ENCODE measurements around the gene FAM180B.

DNA sequence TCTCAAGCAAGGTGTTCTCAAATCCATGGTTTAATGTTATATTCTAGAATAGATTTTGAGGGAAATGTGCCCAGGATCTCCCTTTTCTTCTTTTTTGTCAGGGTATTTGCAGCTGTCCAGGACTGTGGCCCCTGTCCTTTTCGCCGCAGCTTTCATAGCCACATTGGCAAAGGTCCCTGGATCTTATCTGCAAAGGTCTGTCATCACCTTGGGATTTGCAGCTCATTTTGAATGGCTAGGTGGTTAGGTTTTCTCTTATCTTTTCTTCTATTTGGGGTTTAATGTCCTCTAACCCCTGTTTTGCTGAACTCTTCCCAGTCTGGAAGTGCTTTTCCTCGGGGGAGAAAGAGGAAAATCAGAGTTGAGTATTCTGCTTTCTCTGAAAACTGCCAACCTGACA, 19.4 kb downstream of the FAM180B start:
- TF ChIP-seq, protein P1, sequence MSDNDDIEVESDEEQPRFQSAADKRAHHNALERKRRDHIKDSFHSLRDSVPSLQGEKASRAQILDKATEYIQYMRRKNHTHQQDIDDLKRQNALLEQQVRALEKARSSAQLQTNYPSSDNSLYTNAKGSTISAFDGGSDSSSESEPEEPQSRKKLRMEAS (IDR thresholded peaks at IDR 0.05; ENCODE audit: low read depth, low read length): no peak
- TF ChIP-seq, protein P2, sequence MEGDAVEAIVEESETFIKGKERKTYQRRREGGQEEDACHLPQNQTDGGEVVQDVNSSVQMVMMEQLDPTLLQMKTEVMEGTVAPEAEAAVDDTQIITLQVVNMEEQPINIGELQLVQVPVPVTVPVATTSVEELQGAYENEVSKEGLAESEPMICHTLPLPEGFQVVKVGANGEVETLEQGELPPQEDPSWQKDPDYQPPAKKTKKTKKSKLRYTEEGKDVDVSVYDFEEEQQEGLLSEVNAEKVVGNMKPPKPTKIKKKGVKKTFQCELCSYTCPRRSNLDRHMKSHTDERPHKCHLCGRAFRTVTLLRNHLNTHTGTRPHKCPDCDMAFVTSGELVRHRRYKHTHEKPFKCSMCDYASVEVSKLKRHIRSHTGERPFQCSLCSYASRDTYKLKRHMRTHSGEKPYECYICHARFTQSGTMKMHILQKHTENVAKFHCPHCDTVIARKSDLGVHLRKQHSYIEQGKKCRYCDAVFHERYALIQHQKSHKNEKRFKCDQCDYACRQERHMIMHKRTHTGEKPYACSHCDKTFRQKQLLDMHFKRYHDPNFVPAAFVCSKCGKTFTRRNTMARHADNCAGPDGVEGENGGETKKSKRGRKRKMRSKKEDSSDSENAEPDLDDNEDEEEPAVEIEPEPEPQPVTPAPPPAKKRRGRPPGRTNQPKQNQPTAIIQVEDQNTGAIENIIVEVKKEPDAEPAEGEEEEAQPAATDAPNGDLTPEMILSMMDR (IDR thresholded peaks at IDR 0.05; ENCODE audit: low read depth, low read length): no peak
- TF ChIP-seq POLR2A (IDR thresholded peaks at IDR 0.05; ENCODE audit: extremely low read depth, insufficient read length): no peak
- no peak for TF ChIP-seq MYC (IDR thresholded peaks at IDR 0.05; ENCODE audit: low read depth, low read length)
